Fibroblast of mammary gland (primary cell): ENCODE results near the gene ADK.
"Not testable (repeated sequence)": the region's sequence is repeated elsewhere in the genome, so short reads cannot be mapped to it uniquely, and the experiment has no call there.

ENCODE experiments used
- DNase-seq: peaks from one replicate; pipeline ENCODE4 v3.0.0-alpha.2; 2010; ENCODE audit warnings: low read depth
- H3K4me3 ChIP-seq: 2 replicates; pipeline ENCODE4 v1.5.1; 2011; ENCODE audit warnings: low read depth, mild to moderate bottlenecking, low read length, moderate library complexity; ENCODE audit not compliant: control insufficient read depth
- CTCF ChIP-seq: conservative IDR thresholded peaks from 2 replicates; pipeline ENCODE4 v1.5.1; 2011; ENCODE audit warnings: low read depth, low read length, inconsistent platforms; ENCODE audit not compliant: control insufficient read depth, insufficient read depth

Gene ADK

GRCh38 chr10:74290708-74291107, 139.7 kb downstream of the ADK start:
- peak; percentile 72 for DNase-seq
- H3K4me3 ChIP-seq, result no peak overlapping the region
- TF ChIP-seq CTCF, result no peak

GRCh38 chr10:74292871-74293427, 141.9 kb downstream of the ADK start:
- TF ChIP-seq CTCF, result no peak
- DNase-seq, result peak; percentile 84
- H3K4me3 ChIP-seq, result no peak overlapping the region

DNA sequence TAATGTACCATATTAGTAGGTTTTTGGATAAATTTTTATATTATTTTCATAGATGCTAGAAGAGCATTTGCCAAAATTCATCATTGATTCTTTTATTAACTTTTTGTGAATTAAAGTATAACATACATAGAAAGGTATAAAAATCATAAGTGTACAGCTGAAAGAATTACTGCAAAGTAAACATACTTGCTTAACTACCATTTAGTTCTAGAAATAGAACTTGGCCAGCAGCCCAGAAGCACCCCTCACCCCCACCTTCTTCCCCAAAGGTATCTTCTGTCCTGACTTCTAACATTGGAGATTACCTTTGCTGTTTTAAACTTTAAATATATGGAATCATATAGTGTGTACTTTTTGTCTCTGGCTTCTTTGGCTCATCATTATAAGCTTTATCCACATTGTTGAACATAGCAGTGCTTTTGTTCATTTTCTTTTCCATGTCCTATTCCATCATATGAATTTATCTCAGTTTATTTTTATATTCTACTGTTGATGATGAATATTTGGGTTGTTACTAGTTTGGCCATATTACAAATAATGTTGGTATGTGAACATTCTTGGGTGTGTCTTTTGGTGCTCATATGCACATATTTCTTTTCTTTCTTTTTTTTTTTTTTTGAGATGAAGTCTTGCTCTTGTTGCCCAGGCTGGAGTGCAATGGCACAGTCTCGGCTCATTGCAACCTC, 142.8 kb downstream of the ADK start:
- peak; percentile 82 for DNase-seq
- TF ChIP-seq CTCF, result no peak
- H3K4me3 ChIP-seq, result no peak overlapping the region

GRCh38 chr10:74297389-74298080, 146.5 kb downstream of the ADK start:
- no peak for TF ChIP-seq CTCF
- H3K4me3 ChIP-seq, result no peak overlapping the region
- DNase-seq, result peak; percentile 15

- not testable (repeated sequence) for DNase-seq, H3K4me3 ChIP-seq
Measured at GRCh38 chr10:74300074-74300621, 149.1 kb downstream of the ADK start.

DNA sequence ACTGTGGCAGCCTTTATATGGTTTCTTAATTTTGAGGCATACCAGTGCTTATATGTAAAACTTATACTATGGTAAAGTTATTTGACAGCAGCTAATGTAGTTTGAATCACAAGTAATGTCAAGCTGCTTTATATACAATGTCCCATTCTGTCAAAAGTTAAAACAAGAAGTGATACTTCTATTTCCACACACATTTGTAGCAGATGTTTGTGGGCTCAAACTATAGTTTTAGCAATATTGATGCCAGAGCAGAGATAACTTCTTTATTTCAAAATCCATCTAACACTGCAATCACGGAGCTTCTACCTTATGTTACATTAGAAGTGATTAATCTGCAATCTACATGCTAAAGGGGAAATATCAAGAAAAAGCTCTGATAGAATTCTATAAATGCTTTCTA, 149.6 kb downstream of the ADK start:
- H3K4me3 ChIP-seq, result no peak overlapping the region
- TF ChIP-seq CTCF, result no peak
- DNase-seq, result no peak

GRCh38 chr10:74305730-74306129, 154.7 kb downstream of the ADK start:
- no peak overlapping the region for H3K4me3 ChIP-seq
- DNase-seq, result no peak
- TF ChIP-seq CTCF, result no peak
